ENCODE results near the gene TTF1.

DNA sequence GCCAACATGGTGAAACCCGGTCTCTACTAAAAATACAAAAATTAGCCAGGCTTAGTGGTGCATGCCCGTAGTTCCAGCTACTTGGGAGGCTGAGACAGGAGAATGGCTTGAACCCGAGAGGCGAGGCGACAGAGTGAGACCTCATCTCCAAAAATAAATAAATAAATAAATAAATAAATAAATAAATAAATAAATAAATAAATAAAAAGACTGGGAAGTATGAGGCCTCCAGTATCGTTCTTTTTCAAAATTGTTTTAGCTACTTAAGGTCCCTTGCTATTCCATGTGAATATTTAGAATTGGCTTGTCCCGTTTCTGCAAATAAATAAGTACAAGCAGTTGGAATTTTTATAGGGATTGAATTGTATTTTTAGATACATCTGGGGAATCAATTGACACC is 48.9 kb downstream of the TTF1 start:
- TF ChIP-seq ZNF707 (CRISPR knock-in tag; conservative IDR thresholded peaks at IDR 0.05) (no peak), GTF2F1 (IDR thresholded peaks at IDR 0.05; ENCODE audit: low read depth, low read length) (no peak)
- TF ChIP-seq, protein P1, sequence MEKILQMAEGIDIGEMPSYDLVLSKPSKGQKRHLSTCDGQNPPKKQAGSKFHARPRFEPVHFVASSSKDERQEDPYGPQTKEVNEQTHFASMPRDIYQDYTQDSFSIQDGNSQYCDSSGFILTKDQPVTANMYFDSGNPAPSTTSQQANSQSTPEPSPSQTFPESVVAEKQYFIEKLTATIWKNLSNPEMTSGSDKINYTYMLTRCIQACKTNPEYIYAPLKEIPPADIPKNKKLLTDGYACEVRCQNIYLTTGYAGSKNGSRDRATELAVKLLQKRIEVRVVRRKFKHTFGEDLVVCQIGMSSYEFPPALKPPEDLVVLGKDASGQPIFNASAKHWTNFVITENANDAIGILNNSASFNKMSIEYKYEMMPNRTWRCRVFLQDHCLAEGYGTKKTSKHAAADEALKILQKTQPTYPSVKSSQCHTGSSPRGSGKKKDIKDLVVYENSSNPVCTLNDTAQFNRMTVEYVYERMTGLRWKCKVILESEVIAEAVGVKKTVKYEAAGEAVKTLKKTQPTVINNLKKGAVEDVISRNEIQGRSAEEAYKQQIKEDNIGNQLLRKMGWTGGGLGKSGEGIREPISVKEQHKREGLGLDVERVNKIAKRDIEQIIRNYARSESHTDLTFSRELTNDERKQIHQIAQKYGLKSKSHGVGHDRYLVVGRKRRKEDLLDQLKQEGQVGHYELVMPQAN (IDR thresholded peaks at IDR 0.05; ENCODE audit: borderline replicate concordance) = no peak

Data from K562 (cell line).